ENCODE results near the gene TMEM31.

TMEM31 gene

GRCh38 chrX:103729015-103729414 is 18.3 kb downstream of the TMEM31 start:
- Histone ChIP-seq H3K36me3 (ENCODE audit: insufficient read depth, low read depth, low read length) (no peaks in the 10 kb centered on the region), H3K9ac (ENCODE audit: low read depth, low read length) (no peak overlapping the region), H3K4me3 (ENCODE audit: low read length) (no peak overlapping the region), H3K4me1 (ENCODE audit: insufficient read depth, low read length) (peaks cover 27% of the 10 kb centered on the region), H3K27ac (ENCODE audit: low read length) (no peak overlapping the region), H3K27me3 (ENCODE audit: insufficient read depth, low read length) (no peaks in the 10 kb centered on the region), H3K9me3 (ENCODE audit: insufficient read depth, low read depth, low read length) (no peaks in the 10 kb centered on the region)

GRCh38 chrX:103730147-103730795 is 19.6 kb downstream of the TMEM31 start:
- H3K4me1 ChIP-seq (ENCODE audit: insufficient read depth, low read length) = peaks cover 27% of the 10 kb centered on the region
- H3K9me3 ChIP-seq (ENCODE audit: insufficient read depth, low read depth, low read length) = no peaks in the 10 kb centered on the region
- H3K9ac ChIP-seq (ENCODE audit: low read depth, low read length) = no peak overlapping the region
- no peak overlapping the region for H3K27ac ChIP-seq (ENCODE audit: low read length)
- H3K4me3 ChIP-seq (ENCODE audit: low read length) = no peak overlapping the region
- no peaks in the 10 kb centered on the region for H3K27me3 ChIP-seq (ENCODE audit: insufficient read depth, low read length)
- no peaks in the 10 kb centered on the region for H3K36me3 ChIP-seq (ENCODE audit: insufficient read depth, low read depth, low read length)

- no peak overlapping the region for H3K4me3 ChIP-seq (ENCODE audit: low read length)
- H3K27ac ChIP-seq (ENCODE audit: low read length) = no peak overlapping the region
- H3K9ac ChIP-seq (ENCODE audit: low read depth, low read length) = no peak overlapping the region
- H3K4me1 ChIP-seq (ENCODE audit: insufficient read depth, low read length) = peaks cover 27% of the 10 kb centered on the region
- H3K9me3 ChIP-seq (ENCODE audit: insufficient read depth, low read depth, low read length) = no peaks in the 10 kb centered on the region
- H3K36me3 ChIP-seq (ENCODE audit: insufficient read depth, low read depth, low read length) = no peaks in the 10 kb centered on the region
- H3K27me3 ChIP-seq (ENCODE audit: insufficient read depth, low read length) = no peaks in the 10 kb centered on the region
Measured at GRCh38 chrX:103730796-103731493, 20.2 kb downstream of the TMEM31 start.

GRCh38 chrX:103733017-103733416 is 22.3 kb downstream of the TMEM31 start:
- H3K9ac ChIP-seq (ENCODE audit: low read depth, low read length) = no peak overlapping the region
- no peak overlapping the region for H3K4me3 ChIP-seq (ENCODE audit: low read length)
- H3K4me1 ChIP-seq (ENCODE audit: insufficient read depth, low read length) = peaks cover 26% of the 10 kb centered on the region
- no peaks in the 10 kb centered on the region for H3K9me3 ChIP-seq (ENCODE audit: insufficient read depth, low read depth, low read length)
- H3K27me3 ChIP-seq (ENCODE audit: insufficient read depth, low read length) = no peaks in the 10 kb centered on the region
- H3K36me3 ChIP-seq (ENCODE audit: insufficient read depth, low read depth, low read length) = no peaks in the 10 kb centered on the region
- H3K27ac ChIP-seq (ENCODE audit: low read length) = no peak overlapping the region

GRCh38 chrX:103734125-103734760 is 23.5 kb downstream of the TMEM31 start:
- Histone ChIP-seq H3K27ac (ENCODE audit: low read length) (no peak overlapping the region), H3K4me3 (ENCODE audit: low read length) (no peak overlapping the region), H3K36me3 (ENCODE audit: insufficient read depth, low read depth, low read length) (no peaks in the 10 kb centered on the region), H3K4me1 (ENCODE audit: insufficient read depth, low read length) (peaks cover 16% of the 10 kb centered on the region), H3K27me3 (ENCODE audit: insufficient read depth, low read length) (no peaks in the 10 kb centered on the region), H3K9ac (ENCODE audit: low read depth, low read length) (no peak overlapping the region), H3K9me3 (ENCODE audit: insufficient read depth, low read depth, low read length) (no peaks in the 10 kb centered on the region)

- Histone ChIP-seq H3K27me3 (ENCODE audit: insufficient read depth, low read length) (no peaks in the 10 kb centered on the region), H3K4me1 (ENCODE audit: insufficient read depth, low read length) (peaks cover 13% of the 10 kb centered on the region; the same call in 1 of the 2 replicates), H3K36me3 (ENCODE audit: insufficient read depth, low read depth, low read length) (no peaks in the 10 kb centered on the region), H3K27ac (ENCODE audit: low read length) (no peak overlapping the region), H3K9me3 (ENCODE audit: insufficient read depth, low read depth, low read length) (no peaks in the 10 kb centered on the region), H3K9ac (ENCODE audit: low read depth, low read length) (no peak overlapping the region), H3K4me3 (ENCODE audit: low read length) (no peak overlapping the region)
Measured at GRCh38 chrX:103737696-103738095, 27.0 kb downstream of the TMEM31 start.

GRCh38 chrX:103739421-103739820 is 28.7 kb downstream of the TMEM31 start:
- Histone ChIP-seq H3K27me3 (ENCODE audit: insufficient read depth, low read length) (no peaks in the 10 kb centered on the region), H3K27ac (ENCODE audit: low read length) (no peak overlapping the region), H3K9ac (ENCODE audit: low read depth, low read length) (no peak overlapping the region), H3K4me3 (ENCODE audit: low read length) (no peak overlapping the region), H3K36me3 (ENCODE audit: insufficient read depth, low read depth, low read length) (no peaks in the 10 kb centered on the region), H3K4me1 (ENCODE audit: insufficient read depth, low read length) (peaks cover 13% of the 10 kb centered on the region; the same call in 1 of the 2 replicates), H3K9me3 (ENCODE audit: insufficient read depth, low read depth, low read length) (no peaks in the 10 kb centered on the region)

GRCh38 chrX:103741879-103742278 is 31.2 kb downstream of the TMEM31 start:
- H3K9me3 ChIP-seq (ENCODE audit: insufficient read depth, low read depth, low read length) = no peaks in the 10 kb centered on the region
- peaks cover 7% of the 10 kb centered on the region; the same call in 1 of the 2 replicates for H3K36me3 ChIP-seq (ENCODE audit: insufficient read depth, low read depth, low read length)
- H3K27me3 ChIP-seq (ENCODE audit: insufficient read depth, low read length) = no peaks in the 10 kb centered on the region
- H3K4me3 ChIP-seq (ENCODE audit: low read length) = peak overlapping the region; percentile 83; the same call in 1 of the 2 replicates
- peak overlapping the region; percentile 92 for H3K27ac ChIP-seq (ENCODE audit: low read length)
- peak overlapping the region; percentile 72; the same call in 1 of the 2 replicates for H3K9ac ChIP-seq (ENCODE audit: low read depth, low read length)
- peaks cover 16% of the 10 kb centered on the region; the same call in 1 of the 2 replicates for H3K4me1 ChIP-seq (ENCODE audit: insufficient read depth, low read length)

- Histone ChIP-seq H3K36me3 (ENCODE audit: insufficient read depth, low read depth, low read length) (peaks cover 11% of the 10 kb centered on the region; the same call in 1 of the 2 replicates), H3K4me3 (ENCODE audit: low read length) (peak overlapping the region; percentile 83), H3K27me3 (ENCODE audit: insufficient read depth, low read length) (no peaks in the 10 kb centered on the region), H3K9ac (ENCODE audit: low read depth, low read length) (peak overlapping the region; percentile 84; the same call in 1 of the 2 replicates), H3K27ac (ENCODE audit: low read length) (peak overlapping the region; percentile 92), H3K4me1 (ENCODE audit: insufficient read depth, low read length) (peaks cover 16% of the 10 kb centered on the region; the same call in 1 of the 2 replicates), H3K9me3 (ENCODE audit: insufficient read depth, low read depth, low read length) (no peaks in the 10 kb centered on the region)
Measured at GRCh38 chrX:103742339-103742738, 31.6 kb downstream of the TMEM31 start.

GRCh38 chrX:103747163-103747562 is 36.5 kb downstream of the TMEM31 start:
- H3K9me3 ChIP-seq (ENCODE audit: insufficient read depth, low read depth, low read length) = no peaks in the 10 kb centered on the region
- peaks cover 40% of the 10 kb centered on the region for H3K36me3 ChIP-seq (ENCODE audit: insufficient read depth, low read depth, low read length)

GRCh38 chrX:103754401-103754800 is 43.7 kb downstream of the TMEM31 start:
- H3K9ac ChIP-seq (ENCODE audit: low read depth, low read length) = no peak overlapping the region
- H3K4me1 ChIP-seq (ENCODE audit: insufficient read depth, low read length) = no peaks in the 10 kb centered on the region
- H3K4me3 ChIP-seq (ENCODE audit: low read length) = no peak overlapping the region
- no peaks in the 10 kb centered on the region for H3K9me3 ChIP-seq (ENCODE audit: insufficient read depth, low read depth, low read length)
- no peak overlapping the region for H3K27ac ChIP-seq (ENCODE audit: low read length)
- peaks cover 45% of the 10 kb centered on the region for H3K36me3 ChIP-seq (ENCODE audit: insufficient read depth, low read depth, low read length)
- H3K27me3 ChIP-seq (ENCODE audit: insufficient read depth, low read length) = no peaks in the 10 kb centered on the region

More at GRCh38 chrX:103747163-103747562, 36.5 kb downstream of the TMEM31 start:
- H3K27ac ChIP-seq (ENCODE audit: low read length) = no peak overlapping the region
- no peaks in the 10 kb centered on the region for H3K27me3 ChIP-seq (ENCODE audit: insufficient read depth, low read length)
- peaks cover 3% of the 10 kb centered on the region; the same call in 1 of the 2 replicates for H3K4me1 ChIP-seq (ENCODE audit: insufficient read depth, low read length)
- H3K9ac ChIP-seq (ENCODE audit: low read depth, low read length) = no peak overlapping the region
- peak overlapping the region; percentile 83; the same call in 1 of the 2 replicates for H3K4me3 ChIP-seq (ENCODE audit: low read length)

Measured in iPS-20b (cell line).